ENCODE data around the gene NUTM2E.
"Not testable (repeated sequence)": the region's sequence is repeated elsewhere in the genome, so short reads cannot be mapped to it uniquely, and the experiment has no call there.

NUTM2E gene

DNA sequence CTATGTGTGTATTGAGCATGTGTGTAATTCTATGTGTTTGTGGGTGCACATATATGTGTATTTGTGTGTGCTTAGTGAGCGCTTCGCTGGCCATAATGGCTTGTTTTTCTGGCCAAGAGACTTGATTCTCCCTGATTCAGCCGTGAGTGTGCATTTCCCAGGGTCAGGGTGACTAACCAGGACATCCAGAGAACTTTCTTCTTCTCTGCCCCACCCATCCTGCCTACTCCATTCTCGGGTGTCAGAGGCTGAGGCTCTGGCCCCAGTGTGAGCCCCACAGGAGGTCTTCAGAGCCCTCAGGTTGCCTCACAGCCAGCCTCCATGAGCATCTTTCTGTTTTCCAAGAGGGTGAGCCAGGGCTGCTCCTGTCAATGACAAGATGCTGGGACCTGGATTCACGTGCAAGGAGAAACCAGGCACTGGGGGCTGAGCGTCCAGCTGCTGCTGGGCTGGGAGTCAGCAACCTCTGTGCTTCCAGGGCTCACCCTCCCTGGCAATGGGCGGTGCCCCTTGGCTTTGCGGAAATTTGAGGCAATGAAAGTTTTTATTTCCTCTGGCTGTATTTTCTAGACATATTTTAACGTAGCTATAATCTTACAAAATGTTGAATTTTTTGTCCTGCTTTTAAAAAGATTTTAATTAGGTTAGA is 40.5 kb downstream of the NUTM2E start:
- not testable (repeated sequence) for DNase-seq

DNA sequence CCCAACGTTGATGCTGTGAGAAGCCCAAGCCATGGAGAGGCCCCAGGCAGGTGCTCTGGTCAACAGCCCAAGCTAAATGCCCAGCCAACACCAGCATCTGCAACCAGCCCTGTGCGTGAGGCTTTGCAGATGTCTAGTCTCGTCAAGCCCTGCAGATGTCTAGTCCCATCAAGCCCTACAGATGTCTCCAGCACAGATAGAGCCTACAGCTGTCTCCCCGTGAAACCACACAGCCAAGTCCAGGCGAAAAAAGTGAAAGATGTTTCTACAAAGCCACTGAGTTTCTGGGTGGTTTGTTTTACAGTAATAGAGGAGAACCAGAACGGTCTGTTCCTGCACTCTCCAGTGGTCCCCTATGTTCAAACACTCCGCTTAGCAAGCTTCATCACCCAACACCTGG is 41.5 kb downstream of the NUTM2E start:
- not testable (repeated sequence) for DNase-seq

DNA sequence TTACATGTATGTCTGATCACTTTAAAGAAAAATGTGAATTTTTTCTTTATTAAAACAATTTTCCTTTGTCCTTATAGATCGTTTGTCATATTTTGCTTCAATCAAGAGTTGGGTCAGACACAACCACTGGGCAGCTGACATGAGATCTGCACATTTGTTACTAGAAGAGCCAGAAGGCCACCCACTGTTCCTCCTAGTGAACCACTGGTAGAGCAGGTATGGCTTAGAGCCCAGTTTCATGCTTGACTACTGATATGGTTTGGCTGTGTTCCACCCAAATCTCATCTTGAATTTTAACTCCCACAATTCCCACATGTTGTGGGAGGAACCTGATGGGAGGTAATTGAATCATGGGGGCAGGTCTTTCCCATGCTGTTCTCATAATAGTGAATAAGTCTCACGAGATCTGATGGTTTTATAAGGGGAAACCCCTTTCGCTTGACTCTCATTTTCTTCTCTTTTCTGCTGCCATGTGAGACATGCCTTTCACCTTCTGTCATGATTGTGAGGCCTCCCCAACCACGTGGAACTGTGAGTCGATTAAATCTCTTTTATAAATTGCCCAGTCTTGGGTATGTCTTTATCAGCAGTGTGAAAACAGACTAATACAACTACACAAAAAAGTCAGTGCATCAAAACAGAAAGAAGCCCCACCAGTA is 43.0 kb downstream of the NUTM2E start:
- not testable (repeated sequence) for DNase-seq

DNA sequence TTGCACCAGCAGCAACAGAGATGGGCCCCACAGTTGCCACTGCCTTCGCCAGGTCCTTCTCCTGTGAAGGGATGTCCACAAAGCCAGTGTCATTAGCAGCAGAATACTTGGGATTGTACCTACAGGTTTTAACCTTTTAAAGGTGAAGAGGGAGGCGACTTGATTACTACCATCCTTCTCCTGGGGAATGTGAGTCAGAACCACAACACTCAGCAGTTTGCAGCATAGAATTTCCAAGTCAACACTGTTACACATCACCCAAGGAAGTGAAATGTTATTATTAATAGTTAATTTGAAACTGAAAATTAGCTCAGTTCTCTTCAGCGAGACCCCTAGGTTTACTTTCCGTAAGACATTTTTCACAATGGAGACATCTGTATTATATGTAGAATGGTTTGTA is 45.2 kb downstream of the NUTM2E start:
- not testable (repeated sequence) for DNase-seq

Data from effector CD8-positive, alpha-beta T cell (primary cell).